ENCODE data around the gene SNX9.

The SNX9 gene

GRCh38 chr6:157885876-157886275 is 62.8 kb downstream of the SNX9 start:
- TF ChIP-seq, protein P1, sequence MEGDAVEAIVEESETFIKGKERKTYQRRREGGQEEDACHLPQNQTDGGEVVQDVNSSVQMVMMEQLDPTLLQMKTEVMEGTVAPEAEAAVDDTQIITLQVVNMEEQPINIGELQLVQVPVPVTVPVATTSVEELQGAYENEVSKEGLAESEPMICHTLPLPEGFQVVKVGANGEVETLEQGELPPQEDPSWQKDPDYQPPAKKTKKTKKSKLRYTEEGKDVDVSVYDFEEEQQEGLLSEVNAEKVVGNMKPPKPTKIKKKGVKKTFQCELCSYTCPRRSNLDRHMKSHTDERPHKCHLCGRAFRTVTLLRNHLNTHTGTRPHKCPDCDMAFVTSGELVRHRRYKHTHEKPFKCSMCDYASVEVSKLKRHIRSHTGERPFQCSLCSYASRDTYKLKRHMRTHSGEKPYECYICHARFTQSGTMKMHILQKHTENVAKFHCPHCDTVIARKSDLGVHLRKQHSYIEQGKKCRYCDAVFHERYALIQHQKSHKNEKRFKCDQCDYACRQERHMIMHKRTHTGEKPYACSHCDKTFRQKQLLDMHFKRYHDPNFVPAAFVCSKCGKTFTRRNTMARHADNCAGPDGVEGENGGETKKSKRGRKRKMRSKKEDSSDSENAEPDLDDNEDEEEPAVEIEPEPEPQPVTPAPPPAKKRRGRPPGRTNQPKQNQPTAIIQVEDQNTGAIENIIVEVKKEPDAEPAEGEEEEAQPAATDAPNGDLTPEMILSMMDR (conservative IDR thresholded peaks at IDR 0.05; ENCODE audit: low read depth): no peak
- ChIA-PET CTCF (no interaction called here), POLR2A (ENCODE audit: low non-redundant PET) (no interaction called here)
- H3K27ac ChIP-seq: no peak overlapping the region
- no peak for DNase-seq (ENCODE audit: low spot score)

DNA sequence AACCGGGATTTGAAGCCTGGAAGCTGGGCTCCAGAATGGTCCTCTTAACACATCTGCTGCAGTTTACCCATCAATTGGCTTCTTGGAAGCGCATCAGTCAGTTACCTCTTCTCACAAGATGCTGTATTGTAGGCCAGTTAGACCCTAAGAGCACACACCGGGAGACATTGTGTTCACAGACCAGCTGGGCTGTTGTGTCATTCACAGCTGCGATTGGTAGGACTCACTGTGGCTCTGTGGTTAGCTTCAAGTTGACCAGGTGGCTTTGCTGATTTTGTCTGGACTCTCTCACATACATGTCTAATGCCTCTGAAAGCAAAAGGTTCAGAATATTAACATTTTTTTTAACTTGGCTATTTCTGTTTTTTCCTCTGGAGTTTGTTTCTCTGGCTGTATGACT is 64.8 kb downstream of the SNX9 start:
- H3K27ac ChIP-seq: no peak overlapping the region
- ChIA-PET CTCF (interaction anchor here (0.6 to 1.7 kb wide), 2 partner anchors 15 to 688 kb away, joined by 4 to 6 read pairs; no protein-coding TSS in a partner anchor), POLR2A (ENCODE audit: low non-redundant PET) (no interaction called here)
- DNase-seq (ENCODE audit: low spot score): no peak
- TF ChIP-seq, protein P1 (conservative IDR thresholded peaks at IDR 0.05; ENCODE audit: low read depth): no peak

DNA sequence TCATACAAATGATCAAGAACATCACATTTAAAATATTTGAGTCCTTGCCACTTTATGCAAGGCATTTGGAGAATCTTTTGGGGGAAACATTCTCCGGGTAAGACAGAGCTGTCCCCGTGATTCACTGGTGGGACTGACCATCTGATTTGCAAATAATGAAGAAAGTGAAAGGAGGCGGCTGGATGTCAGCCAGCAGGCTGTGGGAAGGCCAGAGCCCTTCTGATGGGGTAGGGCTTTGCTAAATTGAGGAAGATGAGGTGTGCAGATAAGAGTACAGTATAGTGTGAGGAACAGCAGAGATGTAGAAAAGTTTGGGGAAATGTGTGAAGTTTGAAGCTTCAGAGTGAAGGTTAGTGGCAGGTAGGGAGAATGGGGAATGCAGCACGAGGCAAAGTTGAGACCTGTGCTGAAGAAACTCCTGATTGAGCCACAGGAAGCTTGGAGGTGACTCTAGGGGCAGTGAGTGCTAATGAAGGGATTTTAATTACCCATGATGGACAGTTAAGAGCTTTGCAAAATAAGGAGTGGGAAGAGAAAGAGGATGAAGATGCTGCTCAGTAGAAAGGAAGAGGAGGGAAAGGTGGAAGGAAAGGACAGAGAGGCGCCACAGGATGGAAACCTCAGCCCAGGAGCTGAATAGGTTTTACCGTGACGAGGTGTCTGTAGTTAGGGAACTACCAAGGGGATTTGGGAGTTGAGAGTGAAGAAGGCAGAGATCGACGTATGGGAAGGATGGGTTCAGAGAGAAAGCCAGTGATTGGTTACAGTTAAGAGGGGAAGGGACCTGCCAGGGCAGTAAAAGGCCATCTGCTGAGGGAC is 68.7 kb downstream of the SNX9 start:
- ChIA-PET CTCF (interaction anchor here (0.6 to 1.7 kb wide), 5 partner anchors 18 to 1801 kb away, joined by 3 to 8 read pairs (median 3); no protein-coding TSS in a partner anchor), POLR2A (ENCODE audit: low non-redundant PET) (no interaction called here)

GRCh38 chr6:157892363-157892877 is 69.4 kb downstream of the SNX9 start:
- CTCF ChIA-PET: interaction anchor here (1.0 to 1.7 kb wide), 3 partner anchors 17 to 136 kb away, joined by 3 to 8 read pairs (median 6); no protein-coding TSS in a partner anchor
- DNase-seq (ENCODE audit: low spot score): no peak
- TF ChIP-seq, protein P1 (conservative IDR thresholded peaks at IDR 0.05; ENCODE audit: low read depth): no peak
- POLR2A ChIA-PET (ENCODE audit: low non-redundant PET): no interaction called here
- no peak overlapping the region for H3K27ac ChIP-seq

More for the DNA sequence above, 68.7 kb downstream of the SNX9 start:
- no peak for DNase-seq (ENCODE audit: low spot score)
- TF ChIP-seq, protein P1 (conservative IDR thresholded peaks at IDR 0.05; ENCODE audit: low read depth): no peak
- no peak overlapping the region for H3K27ac ChIP-seq

- TF ChIP-seq, protein P1 (conservative IDR thresholded peaks at IDR 0.05; ENCODE audit: low read depth): no peak
- H3K27ac ChIP-seq: no peak overlapping the region
- ChIA-PET POLR2A (ENCODE audit: low non-redundant PET) (no interaction called here), CTCF (interaction anchor here (0.6 to 1.7 kb wide), 4 partner anchors 17 to 179 kb away, joined by 3 to 8 read pairs (median 5); no protein-coding TSS in a partner anchor)
- DNase-seq (ENCODE audit: low spot score): no peak
Measured at GRCh38 chr6:157893238-157893637, 70.2 kb downstream of the SNX9 start.

- POLR2A ChIA-PET (ENCODE audit: low non-redundant PET): no interaction called here
- TF ChIP-seq, protein P1 (conservative IDR thresholded peaks at IDR 0.05; ENCODE audit: low read depth): no peak
- no peak for DNase-seq (ENCODE audit: low spot score)
- H3K27ac ChIP-seq: no peak overlapping the region
- CTCF ChIA-PET: no interaction called here
Measured at GRCh38 chr6:157895585-157895984, 72.5 kb downstream of the SNX9 start.

Data from RWPE1 (cell line).